ENCODE measurements around the gene SOS1. TPM values are rescaled to one million over a fixed set of nuclear protein-coding genes. Genes with fewer than 3 reads are reported as not detected.

SOS1 gene
- total and polyA plus RNA-seq, 2 of the 13 experiments (the other 11 are each of a cell fraction or from before 2014, with no cell fraction given), result 20.8 to 60.4 TPM

DNA sequence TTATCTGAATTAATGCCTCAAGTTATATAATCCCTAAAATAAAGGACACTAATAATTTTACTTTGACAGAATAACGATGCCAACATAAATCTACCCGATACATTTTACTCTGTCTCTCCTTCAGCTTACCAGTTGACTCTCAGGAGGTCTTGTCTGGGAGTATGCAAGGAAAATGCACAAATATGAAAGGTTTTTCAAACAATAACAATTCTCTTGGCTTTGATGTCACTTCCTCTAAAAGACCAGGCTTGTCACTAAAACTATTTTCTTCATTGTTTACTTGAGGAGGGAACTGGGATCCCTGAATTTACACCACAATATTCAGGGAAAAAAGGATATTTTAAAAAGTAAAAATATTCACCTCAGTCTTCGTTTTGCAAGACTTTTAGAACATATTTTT, 97.2 kb downstream of the SOS1 start (continued):
- TF ChIP-seq, protein P1, sequence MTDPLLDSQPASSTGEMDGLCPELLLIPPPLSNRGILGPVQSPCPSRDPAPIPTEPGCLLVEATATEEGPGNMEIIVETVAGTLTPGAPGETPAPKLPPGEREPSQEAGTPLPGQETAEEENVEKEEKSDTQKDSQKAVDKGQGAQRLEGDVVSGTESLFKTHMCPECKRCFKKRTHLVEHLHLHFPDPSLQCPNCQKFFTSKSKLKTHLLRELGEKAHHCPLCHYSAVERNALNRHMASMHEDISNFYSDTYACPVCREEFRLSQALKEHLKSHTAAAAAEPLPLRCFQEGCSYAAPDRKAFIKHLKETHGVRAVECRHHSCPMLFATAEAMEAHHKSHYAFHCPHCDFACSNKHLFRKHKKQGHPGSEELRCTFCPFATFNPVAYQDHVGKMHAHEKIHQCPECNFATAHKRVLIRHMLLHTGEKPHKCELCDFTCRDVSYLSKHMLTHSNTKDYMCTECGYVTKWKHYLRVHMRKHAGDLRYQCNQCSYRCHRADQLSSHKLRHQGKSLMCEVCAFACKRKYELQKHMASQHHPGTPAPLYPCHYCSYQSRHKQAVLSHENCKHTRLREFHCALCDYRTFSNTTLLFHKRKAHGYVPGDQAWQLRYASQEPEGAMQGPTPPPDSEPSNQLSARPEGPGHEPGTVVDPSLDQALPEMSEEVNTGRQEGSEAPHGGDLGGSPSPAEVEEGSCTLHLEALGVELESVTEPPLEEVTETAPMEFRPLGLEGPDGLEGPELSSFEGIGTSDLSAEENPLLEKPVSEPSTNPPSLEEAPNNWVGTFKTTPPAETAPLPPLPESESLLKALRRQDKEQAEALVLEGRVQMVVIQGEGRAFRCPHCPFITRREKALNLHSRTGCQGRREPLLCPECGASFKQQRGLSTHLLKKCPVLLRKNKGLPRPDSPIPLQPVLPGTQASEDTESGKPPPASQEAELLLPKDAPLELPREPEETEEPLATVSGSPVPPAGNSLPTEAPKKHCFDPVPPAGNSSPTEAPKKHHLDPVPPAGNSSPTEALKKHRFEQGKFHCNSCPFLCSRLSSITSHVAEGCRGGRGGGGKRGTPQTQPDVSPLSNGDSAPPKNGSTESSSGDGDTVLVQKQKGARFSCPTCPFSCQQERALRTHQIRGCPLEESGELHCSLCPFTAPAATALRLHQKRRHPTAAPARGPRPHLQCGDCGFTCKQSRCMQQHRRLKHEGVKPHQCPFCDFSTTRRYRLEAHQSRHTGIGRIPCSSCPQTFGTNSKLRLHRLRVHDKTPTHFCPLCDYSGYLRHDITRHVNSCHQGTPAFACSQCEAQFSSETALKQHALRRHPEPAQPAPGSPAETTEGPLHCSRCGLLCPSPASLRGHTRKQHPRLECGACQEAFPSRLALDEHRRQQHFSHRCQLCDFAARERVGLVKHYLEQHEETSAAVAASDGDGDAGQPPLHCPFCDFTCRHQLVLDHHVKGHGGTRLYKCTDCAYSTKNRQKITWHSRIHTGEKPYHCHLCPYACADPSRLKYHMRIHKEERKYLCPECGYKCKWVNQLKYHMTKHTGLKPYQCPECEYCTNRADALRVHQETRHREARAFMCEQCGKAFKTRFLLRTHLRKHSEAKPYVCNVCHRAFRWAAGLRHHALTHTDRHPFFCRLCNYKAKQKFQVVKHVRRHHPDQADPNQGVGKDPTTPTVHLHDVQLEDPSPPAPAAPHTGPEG (CRISPR knock-in tag; IDR thresholded peaks at IDR 0.05), result no peak

DNA sequence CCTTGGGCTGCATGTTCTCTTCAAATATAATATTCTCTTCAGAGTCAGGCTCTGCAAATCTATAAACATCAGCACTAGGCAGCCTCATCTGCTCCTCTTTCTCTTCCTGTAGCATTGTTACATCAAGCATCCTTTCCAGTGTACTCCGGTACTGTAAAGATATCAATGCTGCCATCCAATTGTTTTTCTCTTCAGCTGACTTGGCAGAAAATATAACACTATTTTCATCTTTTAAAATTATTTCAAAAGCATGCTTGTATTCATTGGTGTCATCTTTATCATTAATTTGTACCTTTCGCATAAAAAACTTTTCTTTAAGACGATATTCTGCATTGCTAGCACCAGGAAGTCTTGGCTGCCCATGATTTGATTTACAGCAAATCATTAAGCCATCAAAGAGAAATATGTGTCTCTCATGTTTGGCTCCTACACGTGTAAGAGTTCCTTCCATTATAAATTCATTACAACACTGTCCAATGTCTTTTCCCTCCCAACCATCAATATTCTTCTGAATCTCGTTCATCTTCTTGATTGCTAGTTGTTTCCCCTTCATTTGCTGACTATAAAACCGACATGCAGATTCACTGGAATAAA, 98.1 kb downstream of the SOS1 start:
- Histone ChIP-seq H3K36me3 (replicated peaks in 1 of 2; ENCODE audit: control insufficient read depth in 1 of 2, insufficient read depth in 2 of 2, low read length in 2 of 2) (peaks cover 6 to 20% of the 10 kb centered on the region in 2 experiments), H3K4me1 (ENCODE audit: insufficient read depth, low read length) (no peaks in the 10 kb centered on the region), H3K9me3 (ENCODE audit: low read length) (no peaks in the 10 kb centered on the region), H3K4me2 (ENCODE audit: low read depth, low read length) (no peak overlapping the region), H4K20me1 (ENCODE audit: insufficient read depth, low read length) (no peaks in the 10 kb centered on the region; the same call in 1 of the 2 replicates), H3K79me2 (ENCODE audit: insufficient read depth, low read length) (no peaks in the 10 kb centered on the region), H2AFZ (ENCODE audit: low read length) (no peak overlapping the region), H3K27me3 (ENCODE audit: control insufficient read depth in 1 of 2, insufficient read depth in 2 of 2, low read length in 2 of 2) (no peaks in the 10 kb centered on the region), H3K27ac (ENCODE audit: extremely low read length, insufficient read depth, low read length) (no peak overlapping the region), H3K4me3 (replicated peaks in 1 of 3; ENCODE audit: insufficient read depth in 1 of 3, low read depth in 2 of 3, low read length in 3 of 3) (no peak overlapping the region), H3K9ac (ENCODE audit: insufficient read depth, low read depth, low read length) (no peak overlapping the region)
- intact Hi-C loops (cut with micrococcal nuclease; ENCODE audit: unreplicated experiment), result no loop called here
- BruUV-seq (replicated peaks), result TSS peak; percentile 37
- CTCF ChIA-PET (ENCODE audit: low intra/inter-chr PET ratio, low total read pairs), result no interaction called here
- WGBS (ENCODE audit: low lambda C conversion rate), result 95% methylated on average over 6 of the region's 6 CpGs
- no peak for DNase-seq (ENCODE audit: low spot score)
- in situ Hi-C loops (cut with HindIII; ENCODE audit: extremely low pct_ligation_motif_present, low pct_unique_long_range_greater_than_20kb), result no loop called here
- no peak for ATAC-seq
- no peak for FAIRE-seq
- TF ChIP-seq ZSCAN30 (CRISPR knock-in tag; IDR thresholded peaks at IDR 0.05) (no peak), HDAC1 (CRISPR knock-in tag; IDR thresholded peaks at IDR 0.05) (no peak), BRD4 (CRISPR knock-in tag; IDR thresholded peaks at IDR 0.05) (no peak), HMG20A (CRISPR knock-in tag; IDR thresholded peaks at IDR 0.05; ENCODE audit: borderline replicate concordance) (no peak), MXD4 (CRISPR knock-in tag; IDR thresholded peaks at IDR 0.05) (no peak), ZBTB8A (CRISPR knock-in tag; IDR thresholded peaks at IDR 0.05; ENCODE audit: borderline replicate concordance, low read depth) (no peak), KLF6 (CRISPR knock-in tag; IDR thresholded peaks at IDR 0.05) (no peak), MAFK (conservative IDR thresholded peaks at IDR 0.05 in 1 of 2, IDR thresholded peaks at IDR 0.05 in 1 of 2; ENCODE audit: low read length in 2 of 2) (peak; percentile 69 to 70), MAFF (IDR thresholded peaks at IDR 0.05; ENCODE audit: low read depth, low read length) (peak; percentile 67)
- TF ChIP-seq, protein P2, sequence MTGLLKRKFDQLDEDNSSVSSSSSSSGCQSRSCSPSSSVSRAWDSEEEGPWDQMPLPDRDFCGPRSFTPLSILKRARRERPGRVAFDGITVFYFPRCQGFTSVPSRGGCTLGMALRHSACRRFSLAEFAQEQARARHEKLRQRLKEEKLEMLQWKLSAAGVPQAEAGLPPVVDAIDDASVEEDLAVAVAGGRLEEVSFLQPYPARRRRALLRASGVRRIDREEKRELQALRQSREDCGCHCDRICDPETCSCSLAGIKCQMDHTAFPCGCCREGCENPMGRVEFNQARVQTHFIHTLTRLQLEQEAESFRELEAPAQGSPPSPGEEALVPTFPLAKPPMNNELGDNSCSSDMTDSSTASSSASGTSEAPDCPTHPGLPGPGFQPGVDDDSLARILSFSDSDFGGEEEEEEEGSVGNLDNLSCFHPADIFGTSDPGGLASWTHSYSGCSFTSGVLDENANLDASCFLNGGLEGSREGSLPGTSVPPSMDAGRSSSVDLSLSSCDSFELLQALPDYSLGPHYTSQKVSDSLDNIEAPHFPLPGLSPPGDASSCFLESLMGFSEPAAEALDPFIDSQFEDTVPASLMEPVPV (CRISPR knock-in tag; IDR thresholded peaks at IDR 0.05), result no peak
- TF ChIP-seq, protein P3, sequence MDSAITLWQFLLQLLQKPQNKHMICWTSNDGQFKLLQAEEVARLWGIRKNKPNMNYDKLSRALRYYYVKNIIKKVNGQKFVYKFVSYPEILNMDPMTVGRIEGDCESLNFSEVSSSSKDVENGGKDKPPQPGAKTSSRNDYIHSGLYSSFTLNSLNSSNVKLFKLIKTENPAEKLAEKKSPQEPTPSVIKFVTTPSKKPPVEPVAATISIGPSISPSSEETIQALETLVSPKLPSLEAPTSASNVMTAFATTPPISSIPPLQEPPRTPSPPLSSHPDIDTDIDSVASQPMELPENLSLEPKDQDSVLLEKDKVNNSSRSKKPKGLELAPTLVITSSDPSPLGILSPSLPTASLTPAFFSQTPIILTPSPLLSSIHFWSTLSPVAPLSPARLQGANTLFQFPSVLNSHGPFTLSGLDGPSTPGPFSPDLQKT (CRISPR knock-in tag; IDR thresholded peaks at IDR 0.05; ENCODE audit: borderline replicate concordance), result no peak
- POLR2A ChIA-PET, result no interaction called here

All from HepG2 (cell line).